Medulla oblongata (tissue), 1 donor: ENCODE data around the gene KSR2.
A peak's percentile ranks its signal among the peaks of the same experiment; 100 is the strongest.
"Not testable (repeated sequence)": the region's sequence is repeated elsewhere in the genome, so short reads cannot be mapped to it uniquely, and the experiment has no call there.

Source experiments
- DNase-seq: peaks from one replicate; pipeline ENCODE4 v3.0.0-alpha.2; 2015; ENCODE audit errors: extremely low spot score

KSR2 gene

GRCh38 chr12:117968826-117969659, at the start of gene KSR2:
KSR2 (minus strand) TSS chr12:117968990; CDS start chr12:117968255, 735 bp downstream.
- DNase-seq: peak; percentile 27

- DNase-seq: no peak
Measured at GRCh38 chr12:118017926-118018325, 49.1 kb upstream of the KSR2 start.

- DNase-seq: peak; percentile 99
Measured at GRCh38 chr12:118016424-118017264, 47.9 kb upstream of the KSR2 start, which contains the start of gene RFC5. RFC5 (plus strand) TSS chr12:118016703; CDS start chr12:118016828, 125 bp downstream.

GRCh38 chr12:118015944-118016343, 47.2 kb upstream of the KSR2 start:
- DNase-seq: no peak

GRCh38 chr12:118015306-118015705, 46.5 kb upstream of the KSR2 start:
- DNase-seq: no peak

GRCh38 chr12:118013283-118013682, 44.5 kb upstream of the KSR2 start:
- DNase-seq: no peak

- no peak for DNase-seq
Measured at GRCh38 chr12:118011961-118012360, 43.2 kb upstream of the KSR2 start.

GRCh38 chr12:118011377-118011776, 42.6 kb upstream of the KSR2 start:
- DNase-seq: no peak

- no peak for DNase-seq
Measured at GRCh38 chr12:118010903-118011302, 42.1 kb upstream of the KSR2 start.

- not testable (repeated sequence) for DNase-seq
Measured at GRCh38 chr12:117999806-118000205, 31.0 kb upstream of the KSR2 start.

GRCh38 chr12:117998719-117999118, 29.9 kb upstream of the KSR2 start:
- DNase-seq: no peak

GRCh38 chr12:117994551-117995438, 26.0 kb upstream of the KSR2 start:
- no peak for DNase-seq

- no peak for DNase-seq
Measured at GRCh38 chr12:117986705-117987469, 18.1 kb upstream of the KSR2 start.

GRCh38 chr12:117985182-117985581, 16.4 kb upstream of the KSR2 start:
- DNase-seq: no peak

GRCh38 chr12:117981267-117981666, 12.5 kb upstream of the KSR2 start:
- DNase-seq: no peak

- DNase-seq: no peak
Measured at GRCh38 chr12:117980616-117981015, 11.8 kb upstream of the KSR2 start.

- DNase-seq: no peak
Measured at GRCh38 chr12:117977373-117977772, 8.6 kb upstream of the KSR2 start.

GRCh38 chr12:117975006-117975405, 6.2 kb upstream of the KSR2 start:
- DNase-seq: no peak

- no peak for DNase-seq
Measured at GRCh38 chr12:117972301-117972700, 3.5 kb upstream of the KSR2 start.

- no peak for DNase-seq
Measured at GRCh38 chr12:117970334-117970733, 1.5 kb upstream of the KSR2 start.
